ENCODE data around the gene SLC35G6. TPM values are rescaled to one million over a fixed set of nuclear protein-coding genes. Genes with fewer than 3 reads are reported as not detected.

The SLC35G6 gene
- total and polyA plus RNA-seq, 2 of the 13 experiments (the other 11 are each of a cell fraction or from before 2014, with no cell fraction given), result 0.07 TPM; not detected in 1

DNA sequence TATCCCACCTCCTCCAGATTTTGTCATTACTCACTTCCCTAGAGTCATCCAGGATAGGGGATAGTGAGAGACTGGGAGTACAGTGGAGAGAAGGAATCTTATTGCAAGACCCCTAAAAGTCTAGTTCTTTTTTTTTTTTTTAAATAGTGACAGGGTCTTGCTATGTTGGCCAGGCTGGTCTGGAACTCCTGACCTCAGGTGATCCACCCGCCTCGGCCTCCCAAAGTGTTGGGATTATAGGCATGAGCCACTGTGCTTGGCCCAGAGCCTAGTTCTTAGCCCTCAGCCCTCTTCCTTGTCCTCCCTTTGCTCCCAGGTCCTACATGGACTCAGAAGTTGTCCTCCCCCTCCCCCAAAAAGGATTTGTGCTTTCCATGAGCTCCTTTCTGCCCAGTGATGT lies 39.1 kb upstream of the SLC35G6 start:
- Histone ChIP-seq H3K9me3 (ENCODE audit: low read length) (no peaks in the 10 kb centered on the region), H3K27ac (ENCODE audit: extremely low read length, insufficient read depth, low read length) (no peak overlapping the region), H3K36me3 (replicated peaks in 1 of 2; ENCODE audit: control insufficient read depth in 1 of 2, insufficient read depth in 2 of 2, low read length in 2 of 2) (no peaks in the 10 kb centered on the region), H3K79me2 (ENCODE audit: insufficient read depth, low read length) (no peaks in the 10 kb centered on the region), H3K9ac (ENCODE audit: insufficient read depth, low read depth, low read length) (no peak overlapping the region), H3K4me1 (ENCODE audit: insufficient read depth, low read length) (peaks cover 57% of the 10 kb centered on the region), H3K4me3 (replicated peaks in 1 of 3; ENCODE audit: insufficient read depth in 1 of 3, low read depth in 2 of 3, low read length in 3 of 3) (no peak overlapping the region), H2AFZ (ENCODE audit: low read length) (no peak overlapping the region), H4K20me1 (ENCODE audit: insufficient read depth, low read length) (no peaks in the 10 kb centered on the region), H3K27me3 (ENCODE audit: control insufficient read depth in 1 of 2, insufficient read depth in 2 of 2, low read length in 2 of 2) (peaks cover 6 to 27% of the 10 kb centered on the region in 2 experiments; a peak in 4 of 5 replicates), H3K4me2 (ENCODE audit: low read depth, low read length) (no peak overlapping the region)
- ChIA-PET POLR2A (interaction anchor here (1.3 kb wide), 1 partner anchor 33 kb away, joined by 11 read pairs; no protein-coding TSS in a partner anchor), CTCF (ENCODE audit: low intra/inter-chr PET ratio, low total read pairs) (no interaction called here)
- FAIRE-seq, result no peak
- TF ChIP-seq ZNF501 (CRISPR knock-in tag; IDR thresholded peaks at IDR 0.05) (no peak), REXO4 (CRISPR knock-in tag; IDR thresholded peaks at IDR 0.05; ENCODE audit: borderline replicate concordance) (no peak), CC2D1A (CRISPR knock-in tag; IDR thresholded peaks at IDR 0.05) (no peak), THYN1 (CRISPR knock-in tag; IDR thresholded peaks at IDR 0.05; ENCODE audit: borderline replicate concordance, low read depth) (no peak), ATF7-NPFF (CRISPR knock-in tag; IDR thresholded peaks at IDR 0.05; ENCODE audit: low read depth) (no peak), RFX1 (IDR thresholded peaks at IDR 0.05) (no peak), EZH2 (conservative IDR thresholded peaks at IDR 0.05; ENCODE audit: low read depth, low read length) (no peak), NCOA1 (CRISPR knock-in tag; IDR thresholded peaks at IDR 0.05) (no peak)
- TF ChIP-seq, protein P1, sequence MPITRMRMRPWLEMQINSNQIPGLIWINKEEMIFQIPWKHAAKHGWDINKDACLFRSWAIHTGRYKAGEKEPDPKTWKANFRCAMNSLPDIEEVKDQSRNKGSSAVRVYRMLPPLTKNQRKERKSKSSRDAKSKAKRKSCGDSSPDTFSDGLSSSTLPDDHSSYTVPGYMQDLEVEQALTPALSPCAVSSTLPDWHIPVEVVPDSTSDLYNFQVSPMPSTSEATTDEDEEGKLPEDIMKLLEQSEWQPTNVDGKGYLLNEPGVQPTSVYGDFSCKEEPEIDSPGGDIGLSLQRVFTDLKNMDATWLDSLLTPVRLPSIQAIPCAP (CRISPR knock-in tag; IDR thresholded peaks at IDR 0.05; ENCODE audit: low read depth), result no peak
- TF ChIP-seq, protein P2, sequence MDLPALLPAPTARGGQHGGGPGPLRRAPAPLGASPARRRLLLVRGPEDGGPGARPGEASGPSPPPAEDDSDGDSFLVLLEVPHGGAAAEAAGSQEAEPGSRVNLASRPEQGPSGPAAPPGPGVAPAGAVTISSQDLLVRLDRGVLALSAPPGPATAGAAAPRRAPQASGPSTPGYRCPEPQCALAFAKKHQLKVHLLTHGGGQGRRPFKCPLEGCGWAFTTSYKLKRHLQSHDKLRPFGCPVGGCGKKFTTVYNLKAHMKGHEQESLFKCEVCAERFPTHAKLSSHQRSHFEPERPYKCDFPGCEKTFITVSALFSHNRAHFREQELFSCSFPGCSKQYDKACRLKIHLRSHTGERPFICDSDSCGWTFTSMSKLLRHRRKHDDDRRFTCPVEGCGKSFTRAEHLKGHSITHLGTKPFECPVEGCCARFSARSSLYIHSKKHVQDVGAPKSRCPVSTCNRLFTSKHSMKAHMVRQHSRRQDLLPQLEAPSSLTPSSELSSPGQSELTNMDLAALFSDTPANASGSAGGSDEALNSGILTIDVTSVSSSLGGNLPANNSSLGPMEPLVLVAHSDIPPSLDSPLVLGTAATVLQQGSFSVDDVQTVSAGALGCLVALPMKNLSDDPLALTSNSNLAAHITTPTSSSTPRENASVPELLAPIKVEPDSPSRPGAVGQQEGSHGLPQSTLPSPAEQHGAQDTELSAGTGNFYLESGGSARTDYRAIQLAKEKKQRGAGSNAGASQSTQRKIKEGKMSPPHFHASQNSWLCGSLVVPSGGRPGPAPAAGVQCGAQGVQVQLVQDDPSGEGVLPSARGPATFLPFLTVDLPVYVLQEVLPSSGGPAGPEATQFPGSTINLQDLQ (CRISPR knock-in tag; IDR thresholded peaks at IDR 0.05), result no peak
- ATAC-seq, result no peak
- in situ Hi-C loops (cut with HindIII; ENCODE audit: extremely low pct_ligation_motif_present, low pct_unique_long_range_greater_than_20kb) (no loop called here), intact Hi-C loops (cut with micrococcal nuclease; ENCODE audit: unreplicated experiment) (no loop called here)
- DNase-seq (ENCODE audit: low spot score), result no peak
- 48% methylated on average over 2 of the region's 2 CpGs for WGBS (ENCODE audit: low lambda C conversion rate)
- no TSS peak for BruUV-seq (replicated peaks)

Measured in HepG2 (cell line).